Ascending aorta (tissue), 2 donors: ENCODE measurements around the gene HNRNPAB. TPM values are rescaled to one million over a fixed set of nuclear protein-coding genes. Genes with fewer than 3 reads are reported as not detected.

Experiments
- DNase-seq, 2 donors: peaks; one replicate each; pipeline ENCODE4 v3.0.0-alpha.2; 2019; ENCODE audit warnings: low spot score in 2 of 2
- H3K27ac ChIP-seq, 2 donors: fragments of 200-600 bp; sonication (generic); one replicate each; pipeline ENCODE4 v1.5.1; 2016 to 2017; ENCODE audit warnings: mild to moderate bottlenecking in 1 of 2
- H3K27me3 ChIP-seq: fragments of 200-600 bp; sonication (generic); one replicate; pipeline ENCODE4 v1.5.1; 2017
- H3K36me3 ChIP-seq, 2 donors: fragments of 200-600 bp; sonication (generic); one replicate each; pipeline ENCODE4 v1.5.1; 2016
- H3K4me1 ChIP-seq, 2 donors: fragments of 200-600 bp; sonication (generic); one replicate each; pipeline ENCODE4 v1.5.1; 2016 to 2017; ENCODE audit warnings: mild to moderate bottlenecking in 1 of 2
- H3K4me3 ChIP-seq, 2 donors: fragments of 200-600 bp; sonication (generic); one replicate each; pipeline ENCODE4 v1.5.1; 2016 to 2017; ENCODE audit warnings: mild to moderate bottlenecking in 1 of 2
- H3K9me3 ChIP-seq, 2 donors: fragments of 200-600 bp; sonication (generic); one replicate each; pipeline ENCODE4 v1.5.1; 2016
- CTCF ChIP-seq, 3 experiments: fragments of 200-600 bp in 2 of 3; fragments of 450-650 bp in 1 of 3; sonication (generic) in 2 of 3; IDR thresholded peaks; one replicate each; pipeline ENCODE4 v1.5.1; 2016 to 2019; ENCODE audit warnings: antibody characterized with exemption in 3 of 3, mild to moderate bottlenecking in 1 of 3, moderate library complexity in 1 of 3
- intact Hi-C: fragments of 100-400 bp; cut with DNase I; formaldehyde crosslinking; loops from one replicate; pipeline ENCODE4 v1.15.1; 2023
- total RNA-seq: library from RNA; depleted of rRNA; stranded (reverse); fragments of >200 nt; gene quantifications from one replicate; pipeline ENCODE4 v1.1.0, GENCODE V29; 2016

The HNRNPAB gene
- total RNA-seq, 1 donor from 2014 or later, result 99.2 TPM

GRCh38 chr5:178218827-178219226 lies 14.5 kb downstream of the HNRNPAB start:
- Histone ChIP-seq H3K36me3 (peaks cover 32 to 51% of the 10 kb centered on the region in 2 donors), H3K4me3 (no peak overlapping the region), H3K4me1 (no peaks in the 10 kb centered on the region), H3K9me3 (no peaks in the 10 kb centered on the region), H3K27me3 (no peaks in the 10 kb centered on the region), H3K27ac (no peak overlapping the region)
- no peak for DNase-seq
- intact Hi-C loops, result no loop called here
- TF ChIP-seq CTCF (IDR thresholded peaks at IDR 0.05), result no peak

GRCh38 chr5:178221282-178221681 lies 16.9 kb downstream of the HNRNPAB start:
- Histone ChIP-seq H3K27me3 (no peaks in the 10 kb centered on the region), H3K27ac (no peak overlapping the region)
- TF ChIP-seq CTCF (IDR thresholded peaks at IDR 0.05), result no peak

GRCh38 chr5:178221853-178222252 lies 17.5 kb downstream of the HNRNPAB start:
- Histone ChIP-seq H3K27ac (no peak overlapping the region), H3K4me1 (no peaks in the 10 kb centered on the region), H3K27me3 (no peaks in the 10 kb centered on the region), H3K36me3 (peaks cover 5 to 32% of the 10 kb centered on the region in 2 donors), H3K4me3 (no peak overlapping the region), H3K9me3 (no peaks in the 10 kb centered on the region)
- no peak for TF ChIP-seq CTCF (IDR thresholded peaks at IDR 0.05)
- no peak for DNase-seq
- intact Hi-C loops, result no loop called here

More at GRCh38 chr5:178221282-178221681, 16.9 kb downstream of the HNRNPAB start:
- peaks cover 11 to 34% of the 10 kb centered on the region in 2 donors for H3K36me3 ChIP-seq
- intact Hi-C loops, result no loop called here
- no peak for DNase-seq
- no peaks in the 10 kb centered on the region for H3K4me1 ChIP-seq
- no peak overlapping the region for H3K4me3 ChIP-seq
- H3K9me3 ChIP-seq, result no peaks in the 10 kb centered on the region

GRCh38 chr5:178222292-178222691 lies 18.0 kb downstream of the HNRNPAB start:
- intact Hi-C loops, result no loop called here
- peaks cover 4 to 33% of the 10 kb centered on the region in 2 donors for H3K36me3 ChIP-seq
- DNase-seq, result no peak

GRCh38 chr5:178223196-178223773 lies 19.0 kb downstream of the HNRNPAB start:
- H3K27me3 ChIP-seq, result no peaks in the 10 kb centered on the region
- no peak overlapping the region for H3K4me3 ChIP-seq
- DNase-seq, result no peak
- no peaks in the 10 kb centered on the region for H3K4me1 ChIP-seq
- no peak for TF ChIP-seq CTCF (IDR thresholded peaks at IDR 0.05)
- H3K36me3 ChIP-seq, result peaks cover 10 to 41% of the 10 kb centered on the region in 2 donors
- H3K27ac ChIP-seq, result no peak overlapping the region
- intact Hi-C loops, result no loop called here
- no peaks in the 10 kb centered on the region for H3K9me3 ChIP-seq

More at GRCh38 chr5:178222292-178222691, 18.0 kb downstream of the HNRNPAB start:
- Histone ChIP-seq H3K4me1 (no peaks in the 10 kb centered on the region), H3K27me3 (no peaks in the 10 kb centered on the region), H3K4me3 (no peak overlapping the region), H3K9me3 (no peaks in the 10 kb centered on the region), H3K27ac (no peak overlapping the region)
- TF ChIP-seq CTCF (IDR thresholded peaks at IDR 0.05), result no peak
